Measurements from ENCODE around the gene ZNF333.
"Not testable (repeated sequence)": the region's sequence is repeated elsewhere in the genome, so short reads cannot be mapped to it uniquely, and the experiment has no call there.

GRCh38 chr19:14780622-14781225, 90.9 kb downstream of the ZNF333 start:
- TF ChIP-seq MAFK (IDR thresholded peaks at IDR 0.05; ENCODE audit: low read depth, low read length); CTCF (conservative IDR thresholded peaks at IDR 0.05; ENCODE audit: low read depth, low read length); CEBPB (IDR thresholded peaks at IDR 0.05; ENCODE audit: low read depth, low read length); RCOR1 (IDR thresholded peaks at IDR 0.05; ENCODE audit: insufficient replicate concordance, low read length); USF2 (IDR thresholded peaks at IDR 0.05; ENCODE audit: low read depth, low read length); POLR2A (IDR thresholded peaks at IDR 0.05; ENCODE audit: low read depth, low read length); MXI1 (IDR thresholded peaks at IDR 0.05; ENCODE audit: borderline replicate concordance, low read depth, low read length): not testable (repeated sequence)

Data from IMR-90 (cell line).